G401.6 (cell line): Measurements from ENCODE around the gene RNU1-4.
"Not testable (repeated sequence)": the region's sequence is repeated elsewhere in the genome, so short reads cannot be mapped to it uniquely, and the experiment has no call there.

ENCODE experiments used
- FAIRE-seq: peaks from 2 replicates; lab custom pipeline; 2012; peaks lifted over from hg19 to GRCh38; lab: Jason Lieb, UNC

Gene RNU1-4

DNA sequence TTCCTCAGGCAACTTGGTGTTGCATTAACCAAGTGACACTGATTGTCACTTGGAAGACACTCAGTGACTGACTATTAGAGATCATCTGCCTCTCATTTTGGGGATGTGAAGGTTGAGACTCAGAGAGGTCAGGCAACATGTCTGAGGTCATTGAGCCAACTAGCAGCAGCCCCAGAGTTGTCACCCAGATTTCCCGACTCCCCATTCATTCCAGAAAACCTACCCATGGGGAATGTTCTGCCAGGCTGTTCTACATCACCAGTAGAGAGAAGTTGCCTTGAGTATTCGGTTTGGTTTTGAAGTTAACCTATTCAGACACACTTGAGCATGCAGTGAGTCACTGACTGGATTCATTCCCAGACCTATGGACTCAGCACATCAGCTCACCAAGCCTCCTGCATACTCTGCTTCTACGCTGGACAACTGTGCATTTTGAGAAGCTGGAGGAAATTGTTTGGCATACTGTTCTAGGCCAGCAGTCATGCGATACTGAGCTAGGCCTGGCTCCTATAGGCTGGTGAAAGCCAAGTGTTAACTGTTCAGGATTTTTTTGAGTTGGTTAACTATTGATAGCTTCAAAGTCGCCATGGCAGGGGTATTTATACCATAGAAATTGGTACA lies 29.9 kb downstream of the RNU1-4 start:
- FAIRE-seq, result not testable (repeated sequence)

GRCh38 chr1:16770896-16771446 lies 30.7 kb downstream of the RNU1-4 start:
- FAIRE-seq, result not testable (repeated sequence)

DNA sequence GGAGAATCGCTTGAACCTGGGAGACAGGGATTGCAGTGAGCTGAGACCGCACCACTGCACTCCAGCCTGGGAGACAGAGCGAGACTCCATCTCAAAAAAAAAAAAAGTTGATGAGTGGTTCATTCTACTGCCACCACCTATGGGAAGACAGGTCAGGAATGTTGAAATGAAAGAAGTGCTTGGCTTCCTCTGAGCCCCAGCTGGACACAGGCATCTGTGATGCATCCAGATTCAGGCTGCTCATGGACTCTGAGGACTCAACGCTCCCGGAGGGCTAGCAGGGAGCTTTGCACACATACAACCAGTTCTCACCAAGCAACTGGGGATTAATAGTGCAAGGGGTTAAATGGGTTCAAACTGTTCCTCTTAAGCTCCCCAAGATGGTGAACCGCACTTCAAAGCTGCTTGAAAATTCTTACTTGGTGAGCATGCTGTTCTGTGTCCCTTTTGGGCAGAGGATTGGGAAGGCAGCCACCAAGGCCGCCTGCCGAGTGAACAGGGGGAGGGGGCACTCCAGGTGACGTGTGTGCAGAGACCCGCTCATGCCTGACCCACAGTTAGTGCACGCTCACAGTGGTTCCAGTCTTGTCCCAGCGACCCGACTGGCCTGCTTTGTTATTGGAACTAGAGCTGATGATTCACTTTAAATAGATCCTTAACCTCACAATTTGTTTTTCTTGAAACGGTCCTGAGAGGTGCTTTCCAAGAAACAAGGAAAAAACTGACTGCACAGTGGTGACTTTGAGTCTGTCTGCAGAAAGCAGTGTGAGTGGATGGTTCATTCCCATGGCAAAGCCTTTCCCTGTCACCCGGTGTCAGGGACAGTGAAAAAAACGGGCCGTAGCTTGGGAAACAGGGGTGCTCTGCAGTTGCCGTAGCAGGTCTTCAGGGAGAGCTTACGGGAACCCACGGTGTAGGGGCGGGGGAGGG lies 32.2 kb downstream of the RNU1-4 start:
- not testable (repeated sequence) for FAIRE-seq

DNA sequence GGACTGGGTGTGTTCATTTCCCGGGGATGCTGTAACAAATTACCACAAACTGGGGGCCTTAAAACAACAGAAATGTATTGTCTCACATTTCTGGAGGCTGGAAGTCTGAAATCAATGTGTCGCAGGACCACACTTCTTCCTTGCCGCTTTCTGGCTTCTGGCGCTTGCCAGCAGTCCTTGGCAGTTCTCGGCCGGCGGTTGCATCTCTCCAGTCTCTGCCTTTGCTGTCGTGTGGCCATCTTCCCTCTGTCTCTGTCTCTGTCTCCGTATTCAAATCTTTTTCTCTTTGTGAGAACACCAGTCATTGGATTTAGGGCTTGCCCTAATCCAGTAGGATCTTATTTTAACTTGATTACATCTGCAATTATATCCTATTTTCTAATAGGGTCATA lies 32.9 kb downstream of the RNU1-4 start:
- not testable (repeated sequence) for FAIRE-seq

DNA sequence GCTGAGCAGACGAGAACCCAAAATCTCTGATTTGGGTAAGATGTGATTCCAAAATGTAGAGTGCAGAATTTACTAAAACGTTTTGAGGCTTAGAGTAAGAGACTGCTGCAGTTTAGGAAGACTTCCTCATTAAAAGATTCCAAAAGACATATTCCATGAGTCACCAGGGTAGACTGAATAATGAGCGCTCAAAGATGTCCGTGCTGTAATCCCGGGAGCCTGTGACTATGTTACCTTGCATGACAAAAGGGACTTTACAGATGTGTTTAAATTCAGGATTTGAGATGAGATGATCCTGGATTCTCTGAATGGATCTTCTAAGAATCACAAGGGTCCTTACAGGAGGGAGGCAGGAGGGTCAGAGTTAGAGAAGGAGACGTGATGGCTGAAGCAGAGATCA lies 33.4 kb downstream of the RNU1-4 start:
- not testable (repeated sequence) for FAIRE-seq

DNA sequence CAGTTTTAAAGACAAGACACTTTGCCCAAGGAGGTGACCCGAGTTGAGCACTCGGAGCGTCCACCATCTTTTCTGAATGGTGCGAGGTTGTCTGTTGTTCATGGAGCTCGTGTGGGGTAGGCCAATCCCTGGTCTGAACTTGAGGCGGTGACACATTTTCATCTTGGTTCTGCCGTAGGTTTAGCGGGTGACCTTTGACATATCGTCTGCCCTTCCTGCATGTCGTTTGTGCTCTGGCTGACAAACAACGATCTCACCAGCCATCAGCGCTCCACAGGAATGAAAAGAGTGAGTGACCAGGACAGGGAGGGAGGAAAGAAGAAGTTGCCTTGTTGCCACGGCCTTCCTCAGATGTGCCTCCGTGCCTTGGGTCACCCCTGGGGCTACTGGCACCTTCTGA lies 34.5 kb downstream of the RNU1-4 start:
- not testable (repeated sequence) for FAIRE-seq

DNA sequence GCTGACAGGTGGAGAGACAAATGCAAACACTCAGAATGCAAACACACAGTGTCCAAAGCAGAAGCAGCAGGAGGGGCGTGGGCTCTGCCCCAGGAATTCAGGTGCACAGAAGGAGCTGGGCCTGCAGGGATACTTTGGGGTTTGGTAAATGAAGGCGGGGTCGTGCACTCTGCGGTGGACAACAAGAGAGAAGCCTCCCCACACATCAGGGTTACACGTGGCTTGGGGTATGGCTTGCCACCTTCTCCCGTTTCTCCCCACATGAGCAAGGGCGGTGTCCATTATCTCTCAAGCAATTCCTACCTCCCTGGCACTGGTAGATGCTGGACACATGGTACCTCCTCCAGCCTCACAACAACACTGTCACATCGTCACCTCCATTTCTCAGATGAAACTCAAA lies 35.0 kb downstream of the RNU1-4 start:
- not testable (repeated sequence) for FAIRE-seq

DNA sequence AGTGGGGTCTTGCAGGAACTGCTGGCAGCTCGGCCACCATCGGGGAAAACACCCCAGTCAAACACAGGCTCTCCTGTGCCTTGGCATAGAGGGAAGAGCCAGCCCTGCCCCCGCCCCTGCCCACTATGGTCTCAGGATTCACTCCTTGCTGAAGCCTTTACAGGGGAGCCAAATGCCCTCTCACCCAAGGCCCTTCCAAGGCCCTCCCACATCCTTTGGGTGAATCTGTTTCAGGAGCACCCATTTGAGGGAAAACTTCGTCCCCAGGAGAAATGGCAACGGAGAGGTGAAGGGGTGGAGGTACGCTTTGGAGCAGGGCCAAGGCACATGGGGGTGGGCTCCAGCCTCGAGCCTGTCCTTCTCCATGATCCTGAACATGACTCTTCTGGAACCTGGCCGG lies 35.9 kb downstream of the RNU1-4 start:
- FAIRE-seq, result not testable (repeated sequence)

- not testable (repeated sequence) for FAIRE-seq
Observed at GRCh38 chr1:16776835-16777234, 36.5 kb downstream of the RNU1-4 start.

- not testable (repeated sequence) for FAIRE-seq
Observed at GRCh38 chr1:16777821-16778220, 37.5 kb downstream of the RNU1-4 start.

GRCh38 chr1:16779525-16779924 lies 39.2 kb downstream of the RNU1-4 start:
- not testable (repeated sequence) for FAIRE-seq

GRCh38 chr1:16781033-16781432 lies 40.7 kb downstream of the RNU1-4 start:
- not testable (repeated sequence) for FAIRE-seq

GRCh38 chr1:16781625-16782024 lies 41.3 kb downstream of the RNU1-4 start:
- FAIRE-seq, result not testable (repeated sequence)

GRCh38 chr1:16784955-16785354 lies 44.6 kb downstream of the RNU1-4 start:
- not testable (repeated sequence) for FAIRE-seq

DNA sequence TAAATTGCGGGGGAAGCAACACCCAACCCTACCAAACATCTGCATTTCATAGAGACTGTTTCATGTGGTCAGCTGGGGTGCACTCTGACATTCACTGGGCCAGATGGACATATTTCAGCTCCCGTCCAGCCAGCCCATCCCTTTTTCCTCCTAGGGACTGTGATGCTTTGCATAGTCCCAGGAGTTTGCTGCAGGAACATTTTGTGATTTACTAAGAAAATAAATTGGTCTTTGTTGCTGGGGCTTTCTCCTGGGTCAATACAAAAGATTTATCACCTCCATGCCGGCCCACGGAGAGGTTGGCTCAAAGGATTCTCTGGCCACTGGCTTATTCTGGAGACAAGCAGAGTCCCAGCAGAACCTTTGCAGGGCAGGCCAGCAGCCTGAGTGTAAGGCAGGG lies 46.0 kb downstream of the RNU1-4 start:
- FAIRE-seq, result not testable (repeated sequence)

DNA sequence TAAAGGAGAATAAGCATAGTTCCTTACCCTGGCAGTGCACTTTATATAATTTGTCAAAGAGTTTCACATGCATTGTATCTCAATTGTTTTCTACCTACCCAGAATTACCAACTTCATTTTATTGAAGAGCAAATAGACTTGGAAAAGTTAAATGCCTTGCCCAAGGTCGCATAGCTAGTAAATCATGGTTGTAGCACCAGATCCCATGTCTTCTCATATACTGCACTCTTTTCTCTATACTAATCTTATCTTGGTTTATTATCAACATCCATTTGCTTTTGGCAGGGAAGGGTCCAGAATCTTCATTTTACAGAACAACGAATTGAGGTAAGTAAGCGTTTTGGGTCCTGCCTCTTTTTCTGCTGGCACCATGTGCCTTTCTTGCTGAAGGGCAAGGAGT lies 46.9 kb downstream of the RNU1-4 start:
- not testable (repeated sequence) for FAIRE-seq

- not testable (repeated sequence) for FAIRE-seq
Observed at GRCh38 chr1:16787711-16788110, 47.4 kb downstream of the RNU1-4 start.
